Stimulated activated naive CD4-positive, alpha-beta T cell (primary cell): ENCODE measurements around the gene ABHD5.

Experiments used
- DNase-seq, 6 experiments: peaks; one replicate each; lab custom pipeline; 2025; lab: John Stamatoyannopoulos, UW

Gene ABHD5

DNA sequence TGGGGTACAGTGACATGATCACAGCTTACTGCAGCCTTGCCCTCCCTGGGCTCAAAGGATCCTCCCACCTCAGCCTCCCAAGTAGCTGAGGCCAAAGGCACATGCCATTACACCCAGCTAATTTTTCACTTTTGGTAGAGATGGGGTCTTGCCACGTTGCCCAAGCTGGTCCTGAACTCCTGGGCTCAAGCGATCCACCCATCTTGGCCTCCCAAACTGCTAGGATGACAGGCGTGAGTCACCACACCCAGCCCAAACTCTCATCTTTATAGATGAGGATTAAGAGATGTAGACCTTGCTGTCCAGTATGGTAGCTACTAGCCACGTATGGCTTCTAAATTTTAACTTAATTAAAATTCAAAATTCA is 4.4 kb upstream of the ABHD5 start:
- no peak for DNase-seq

DNA sequence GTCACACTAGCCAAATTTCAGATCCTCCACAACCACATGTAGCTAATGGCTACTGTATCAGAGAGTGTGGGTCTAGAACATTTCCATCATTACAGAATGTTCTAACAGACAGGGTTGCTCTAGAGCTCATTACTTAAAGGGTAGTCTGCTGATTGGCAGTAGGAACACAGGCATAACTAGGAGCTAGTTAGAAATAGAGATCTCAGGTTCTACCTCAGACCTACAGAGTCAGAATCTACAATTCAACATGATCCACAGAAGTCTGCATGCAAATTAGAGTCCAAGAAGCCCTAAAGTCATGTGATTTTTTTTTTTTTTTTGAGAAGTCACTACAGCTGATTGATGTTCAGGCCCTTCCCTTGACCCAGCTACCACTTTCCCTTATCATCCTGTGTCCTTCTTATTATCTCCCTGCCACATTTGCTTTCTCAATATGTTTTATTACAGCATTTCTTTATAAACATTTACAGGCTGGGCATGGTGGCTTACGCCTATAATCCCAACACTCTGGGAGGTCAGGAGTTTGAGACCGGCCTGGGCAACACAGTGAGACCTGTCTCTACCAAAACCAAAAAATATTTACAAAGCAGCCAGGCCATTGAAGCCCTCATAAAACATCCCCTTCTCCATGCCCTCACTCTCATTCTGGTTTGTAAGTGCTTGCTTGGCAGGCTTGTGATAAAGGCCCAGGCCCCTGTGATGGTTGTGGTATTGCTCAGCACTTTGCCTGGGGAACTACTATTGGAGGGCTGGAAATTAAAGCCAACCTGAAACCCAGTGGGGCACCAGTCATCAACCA is 3.8 kb upstream of the ABHD5 start:
- no peak for DNase-seq

DNA sequence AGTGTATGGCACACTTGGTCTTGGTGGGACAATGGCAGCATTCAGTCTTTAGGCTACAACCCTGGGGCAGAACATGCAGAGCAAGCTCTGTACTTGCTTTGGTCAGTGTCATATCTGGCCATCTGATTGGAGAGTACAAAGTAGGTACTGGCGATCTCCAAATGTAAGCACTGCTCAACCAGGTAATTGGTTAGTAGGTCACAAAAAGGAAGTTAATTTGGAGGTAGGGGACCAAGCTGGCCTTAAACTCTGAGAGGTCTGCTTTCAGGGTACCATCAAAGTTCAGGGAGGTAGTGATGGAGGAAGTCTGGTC is 3.3 kb upstream of the ABHD5 start:
- no peak for DNase-seq

DNA sequence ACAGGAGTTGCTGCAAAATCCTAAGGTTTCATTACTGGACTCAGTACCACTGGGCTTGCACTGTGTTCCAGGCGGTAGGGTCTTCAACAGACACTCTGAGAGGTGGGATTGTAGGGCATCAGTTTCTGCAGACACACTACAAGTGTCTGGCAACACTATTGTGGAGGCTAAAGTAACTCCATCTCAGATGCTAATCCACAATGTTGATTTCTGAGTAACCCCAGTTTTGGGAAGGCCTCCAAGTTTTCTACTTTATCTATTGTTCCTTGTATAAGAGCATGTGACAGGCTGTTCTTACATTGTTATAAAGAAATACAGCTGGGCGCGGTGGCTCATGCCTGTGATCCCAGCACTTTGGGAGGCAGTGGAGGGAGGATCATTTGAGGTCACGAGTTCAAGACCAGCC is 2.5 kb upstream of the ABHD5 start:
- no peak for DNase-seq

DNA sequence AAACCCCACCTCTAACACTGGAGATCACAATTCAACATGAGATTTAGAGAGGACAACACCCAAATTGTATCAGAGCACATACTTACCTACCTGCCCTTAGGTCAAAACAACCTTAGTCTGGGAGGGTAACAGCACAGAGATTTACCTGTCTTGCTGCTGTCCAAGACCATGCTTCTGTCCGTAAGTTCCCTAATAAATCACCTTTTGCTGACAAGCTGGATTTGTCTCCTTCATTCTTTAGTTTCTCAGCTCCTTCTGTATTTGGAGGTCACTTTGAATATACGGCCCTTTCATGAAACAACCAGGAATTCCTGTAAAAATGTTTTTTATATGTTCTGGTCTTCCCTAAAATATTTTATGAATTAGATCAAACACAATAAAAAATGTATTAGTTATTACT is 1.6 kb upstream of the ABHD5 start:
- no peak for DNase-seq

DNA sequence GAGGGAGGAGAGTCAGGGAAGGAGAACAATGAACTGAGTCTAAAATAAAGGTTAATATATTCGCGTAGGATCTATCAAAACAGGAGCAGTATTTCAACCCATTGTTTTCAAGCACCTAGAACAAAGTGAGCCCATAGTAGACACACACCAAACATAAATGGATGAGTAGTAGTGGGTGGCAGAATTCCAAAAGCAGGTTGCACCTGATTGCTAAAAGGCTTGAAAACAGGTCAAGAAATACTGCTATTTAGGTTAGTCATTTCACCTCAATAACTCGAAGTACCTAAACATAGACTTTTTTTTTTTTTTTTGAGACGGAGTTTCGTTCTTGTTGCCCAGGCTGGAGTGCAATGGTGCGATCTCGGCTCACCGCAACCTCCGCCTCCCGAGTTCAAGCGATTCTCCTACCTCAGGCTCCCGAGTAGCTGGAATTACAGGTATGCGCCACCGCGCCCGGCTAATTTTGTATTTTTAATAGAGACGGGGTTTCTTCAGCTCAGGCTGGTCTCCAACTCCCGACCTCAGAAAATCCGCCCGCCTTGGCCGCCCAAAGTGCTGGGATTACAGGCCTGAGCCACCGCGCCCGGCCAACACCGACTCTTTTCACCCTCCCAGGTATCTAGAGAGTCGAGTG is 855 bp upstream of the ABHD5 start:
- peak in 1 of 6 experiments; percentile 21 for DNase-seq

DNA sequence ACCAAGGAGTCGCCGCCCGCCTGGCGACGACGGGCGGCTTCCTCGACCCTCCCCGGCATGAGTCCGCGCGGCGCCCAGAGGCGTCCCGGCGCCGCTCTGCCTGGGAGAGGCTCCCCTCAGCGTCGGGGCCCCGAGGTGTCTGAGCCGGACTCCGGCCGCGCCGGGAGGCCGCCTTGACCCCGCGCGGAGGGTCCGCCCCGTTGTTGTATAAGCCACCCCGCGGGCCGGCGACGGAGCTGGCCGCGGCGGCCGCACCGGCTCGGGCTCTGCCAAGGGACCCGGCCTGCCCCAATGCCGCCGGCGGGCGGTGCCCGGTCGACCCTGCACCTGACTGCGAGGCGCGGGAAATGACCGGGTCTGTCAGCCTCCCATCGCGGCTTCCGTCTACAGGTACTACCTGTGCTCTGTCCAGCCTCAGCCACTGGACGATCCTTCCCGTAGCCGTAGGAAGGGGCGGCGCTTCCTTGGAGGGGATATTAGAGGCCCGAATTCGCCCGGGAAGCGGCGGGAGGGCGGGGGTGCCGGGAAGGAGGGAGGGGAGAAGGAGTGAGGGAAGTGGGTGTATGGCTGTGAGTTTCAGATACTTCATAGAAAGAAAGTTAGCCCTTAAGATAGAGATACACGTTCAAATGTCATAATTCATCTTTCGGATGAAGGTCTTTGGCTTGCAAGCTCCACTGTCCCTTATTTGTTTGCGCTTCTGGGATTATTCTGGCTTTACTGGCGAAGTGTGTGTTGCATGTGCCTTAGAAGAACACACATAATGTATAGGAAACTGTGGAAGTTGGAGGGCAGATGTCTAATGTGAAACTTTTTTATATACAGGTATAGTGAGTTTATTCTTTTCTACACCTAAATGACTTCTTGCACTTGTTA is 620 bp downstream of the ABHD5 start:
- DNase-seq = peak in 5 of 6 experiments; percentile 2 to 51 (median 26)

DNA sequence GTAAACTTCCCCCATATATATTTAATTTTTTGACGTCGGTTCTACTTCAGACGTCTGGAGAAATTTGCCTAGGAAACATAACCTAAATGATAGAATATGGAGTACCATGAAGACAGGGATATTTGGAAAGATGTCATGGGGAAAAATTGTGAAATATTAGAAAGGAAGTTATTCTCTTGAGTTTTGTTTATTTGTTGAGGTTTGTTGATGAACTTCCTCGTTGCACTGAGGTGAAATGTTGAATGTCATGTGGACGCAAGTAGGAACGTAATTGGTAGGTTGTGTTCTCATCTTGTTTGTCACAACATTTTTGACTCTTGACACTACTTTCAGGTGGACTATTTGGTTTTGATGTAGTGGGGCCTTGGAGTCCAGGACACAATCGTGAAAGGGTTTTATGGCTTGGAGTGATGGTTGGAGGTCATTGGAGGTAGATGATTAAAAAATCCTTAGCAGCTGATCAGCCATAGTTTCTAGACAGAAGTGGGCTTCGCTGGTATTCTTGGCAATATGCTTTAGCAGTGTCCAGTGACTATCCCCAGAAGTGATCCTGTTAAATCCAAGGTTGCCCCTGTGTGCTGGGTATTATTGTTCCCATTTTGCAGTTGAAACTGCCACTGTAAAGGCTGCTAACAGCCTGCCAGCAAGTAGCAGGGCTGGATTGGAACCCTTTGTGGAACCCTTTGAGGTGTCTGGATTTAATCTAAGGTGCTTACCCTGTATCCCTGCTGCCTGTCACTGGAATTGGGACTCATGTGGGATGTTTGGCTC is 1.5 kb downstream of the ABHD5 start:
- no peak for DNase-seq

DNA sequence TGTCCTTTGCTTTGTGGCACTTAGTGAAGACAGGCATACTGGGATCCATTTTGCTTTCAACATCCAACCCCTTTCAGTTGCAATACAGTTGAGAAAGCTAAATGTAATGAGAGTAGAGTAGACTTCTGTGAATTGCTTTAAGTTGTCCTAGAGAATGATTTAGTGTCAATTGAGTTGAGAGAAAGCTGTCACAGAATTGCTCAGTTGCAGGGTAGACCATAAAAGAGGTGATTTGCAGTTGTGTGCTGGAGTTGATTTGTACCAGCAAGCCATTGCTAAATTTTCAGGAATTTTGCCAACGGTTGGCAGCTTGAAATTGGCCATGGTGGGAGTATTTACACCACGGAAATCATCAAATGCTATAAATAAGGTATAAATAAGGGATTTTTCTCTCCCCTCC is 2.2 kb downstream of the ABHD5 start:
- DNase-seq = no peak

DNA sequence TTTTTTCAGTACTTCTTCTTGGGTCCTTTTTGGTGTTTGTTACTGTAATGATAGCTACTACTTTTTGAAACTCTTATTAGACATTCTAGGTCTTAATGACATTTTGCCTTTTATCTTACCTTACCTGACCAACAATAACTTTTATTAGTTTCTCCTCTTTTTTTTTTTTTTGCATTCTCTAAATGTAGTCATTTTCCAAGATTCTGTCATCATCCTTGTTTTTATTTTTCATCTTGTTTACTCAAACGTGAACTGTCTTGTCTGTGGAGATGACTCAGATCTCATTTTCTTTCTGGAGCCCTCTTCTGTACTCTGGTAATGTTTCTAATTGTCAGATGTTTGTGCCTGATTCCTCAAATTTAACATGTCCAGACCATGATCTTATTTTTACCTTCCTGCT is 2.9 kb downstream of the ABHD5 start:
- no peak for DNase-seq

DNA sequence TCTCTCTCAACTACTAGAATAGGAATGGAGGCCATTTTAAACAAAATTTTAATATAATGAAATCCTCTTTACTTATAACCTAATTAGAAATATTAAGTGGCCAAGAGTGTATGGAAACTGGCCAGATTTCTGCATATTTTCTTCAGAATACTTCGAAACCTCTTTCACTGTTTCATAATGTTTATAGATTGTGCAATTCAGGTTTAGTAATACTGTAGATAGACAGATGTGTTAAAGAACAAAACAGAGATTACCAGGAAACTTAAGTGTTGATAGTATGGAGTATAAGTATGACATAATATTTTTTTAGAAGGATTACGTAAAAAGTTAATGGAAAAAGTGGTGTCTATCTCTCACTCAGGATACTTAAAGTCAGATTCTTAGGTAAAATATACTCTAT is 4.7 kb downstream of the ABHD5 start:
- no peak for DNase-seq

DNA sequence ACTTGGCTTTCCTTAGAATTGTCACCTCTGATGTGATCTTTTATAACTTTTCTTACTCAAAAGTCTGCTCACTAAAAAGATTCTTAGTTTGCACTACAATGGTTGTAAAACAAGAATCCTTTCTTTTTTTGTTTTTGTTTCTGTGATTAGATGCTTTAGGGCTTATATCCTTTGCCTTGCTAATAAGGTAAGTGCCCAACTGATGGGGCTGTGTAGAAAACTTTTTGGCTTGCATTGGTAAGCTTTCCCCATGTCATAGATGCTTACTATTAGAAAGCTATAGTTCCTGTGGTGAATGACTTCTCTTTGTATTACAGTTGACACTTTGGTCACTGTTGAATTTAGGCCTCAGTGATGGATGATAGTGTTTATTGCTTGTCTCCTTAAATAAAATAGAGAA is 5.1 kb downstream of the ABHD5 start:
- no peak for DNase-seq

DNA sequence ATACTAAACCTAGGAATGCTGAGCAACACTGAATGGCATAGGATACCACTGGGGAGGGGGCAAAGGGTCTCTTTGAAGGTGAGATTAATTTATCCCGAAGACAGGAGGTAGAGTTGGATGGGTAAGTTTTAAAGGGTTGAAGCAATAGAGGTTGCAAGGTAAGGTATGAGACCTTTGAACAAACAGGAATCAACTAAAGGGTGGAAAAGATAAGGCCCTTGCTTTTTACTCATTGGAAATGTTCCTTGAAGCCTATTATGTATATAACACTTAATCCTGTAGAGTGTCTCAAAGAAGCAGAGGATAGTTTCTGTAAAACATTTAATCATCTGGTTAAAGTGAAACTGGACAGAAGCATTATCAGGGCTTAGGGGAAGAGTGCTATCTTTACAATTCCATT is 5.7 kb downstream of the ABHD5 start:
- no peak for DNase-seq

DNA sequence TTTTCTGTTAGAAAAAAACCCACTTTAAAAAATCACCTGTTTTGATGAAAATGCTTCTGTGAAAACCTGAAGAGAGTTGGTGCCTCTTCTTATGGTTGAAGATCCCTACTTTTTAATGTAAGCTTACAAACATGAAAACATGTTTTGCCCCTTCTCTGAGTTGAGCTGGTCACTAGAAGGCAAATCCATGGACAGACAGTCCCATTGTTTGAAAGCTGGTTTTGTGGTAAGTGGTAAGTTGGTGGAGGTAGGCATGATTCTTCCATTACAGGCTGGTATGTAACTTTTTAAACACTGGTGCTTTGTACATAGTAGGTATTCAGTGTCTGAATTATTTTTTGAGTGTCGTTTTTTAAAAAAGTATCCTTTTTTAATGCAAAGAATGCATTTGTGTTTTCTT is 6.1 kb downstream of the ABHD5 start:
- DNase-seq = no peak

DNA sequence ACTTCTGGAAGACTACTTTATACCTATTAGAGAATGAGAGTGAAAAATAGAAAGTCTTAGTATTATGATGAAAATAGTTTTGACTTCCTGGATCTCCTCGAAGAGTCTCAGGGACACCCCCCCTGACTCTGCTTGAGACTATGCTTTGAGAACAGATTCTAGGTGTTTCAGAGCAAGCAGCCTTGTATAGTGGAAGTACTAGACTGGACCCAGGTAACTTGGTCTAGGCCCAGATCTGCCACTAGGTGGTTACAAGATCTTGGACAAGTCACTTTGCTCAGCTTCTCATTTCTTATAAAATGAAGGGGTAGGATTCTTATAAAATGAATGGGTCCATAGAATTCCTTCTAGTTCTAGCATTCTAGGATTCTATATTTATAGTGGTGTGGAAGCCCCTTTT is 9.1 kb downstream of the ABHD5 start:
- peak in 1 of 6 experiments; percentile 4 for DNase-seq

DNA sequence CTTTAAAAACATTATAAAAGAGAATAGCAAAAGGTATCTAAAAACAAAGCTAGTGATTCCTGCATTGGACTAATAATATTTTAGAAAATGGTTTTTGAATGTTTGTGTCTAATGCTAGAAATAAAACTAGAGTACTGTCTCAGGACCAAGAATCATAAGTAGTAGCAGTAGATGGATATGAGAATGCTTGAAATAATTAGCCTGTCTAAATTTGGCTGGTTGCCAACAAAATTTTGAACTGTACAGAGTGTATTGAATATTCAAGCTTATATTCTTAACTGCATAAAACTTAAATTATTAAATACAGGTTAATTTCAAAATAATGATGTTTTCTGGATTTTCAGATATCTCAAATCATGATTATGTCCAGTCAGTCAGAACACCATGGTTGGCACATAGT is 14.0 kb downstream of the ABHD5 start:
- DNase-seq = no peak

DNA sequence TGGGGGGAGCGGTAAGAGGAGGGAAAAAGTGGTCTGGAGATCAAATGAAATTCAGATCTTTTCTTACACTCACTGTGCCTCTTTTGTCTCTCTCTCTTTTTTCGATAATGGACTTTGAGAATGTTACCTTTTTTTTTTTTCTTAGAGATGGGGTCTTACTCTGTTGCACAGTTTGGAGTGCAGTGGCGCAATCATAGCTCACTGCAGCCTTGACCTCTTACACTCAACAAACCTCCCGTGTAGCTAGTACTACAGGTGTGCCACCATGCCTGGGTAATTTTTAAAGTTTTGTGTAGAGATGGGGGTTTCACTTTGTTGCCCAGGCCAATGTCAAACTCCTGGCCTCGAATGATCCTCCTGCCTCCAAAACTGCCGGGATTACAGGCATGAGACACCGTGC is 15.6 kb downstream of the ABHD5 start:
- DNase-seq = no peak

DNA sequence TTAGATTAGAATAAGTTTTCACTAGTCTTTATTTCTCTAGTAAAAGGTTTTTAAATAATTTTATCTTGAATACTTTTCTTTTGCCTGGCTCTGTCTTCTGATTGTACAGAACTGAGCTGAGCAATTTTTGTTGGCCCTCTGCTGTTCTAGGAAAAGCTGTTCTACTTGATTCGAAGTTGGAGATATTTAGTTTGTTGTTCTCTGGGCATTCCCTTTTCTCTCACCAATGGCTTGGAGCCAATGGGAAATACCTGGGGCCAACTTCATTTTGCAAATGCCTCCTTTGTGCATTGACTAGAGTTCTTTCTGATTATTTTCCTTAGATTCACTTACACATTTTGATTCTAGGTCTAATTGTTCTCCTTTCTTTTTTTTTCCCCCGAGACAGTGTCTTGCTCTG is 16.5 kb downstream of the ABHD5 start:
- no peak for DNase-seq

DNA sequence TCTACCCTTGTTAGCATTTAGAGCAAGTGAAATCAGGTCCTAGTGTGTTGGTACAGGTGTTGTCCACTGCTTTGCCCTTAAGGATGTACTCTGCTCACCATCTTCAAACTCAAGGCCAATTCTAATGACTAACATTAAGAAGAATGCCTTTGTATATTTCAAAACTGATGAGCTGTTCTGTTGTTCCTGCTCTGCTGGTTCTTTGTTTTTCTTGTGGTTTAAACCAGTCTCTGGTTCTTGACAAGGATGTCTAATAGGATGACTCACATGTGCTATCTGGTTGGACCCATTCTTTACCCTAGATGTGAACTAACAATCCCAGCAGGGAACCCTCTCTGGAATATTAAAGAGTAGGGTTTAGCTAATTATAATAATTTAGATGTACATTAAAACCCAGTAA is 17.3 kb downstream of the ABHD5 start:
- DNase-seq = no peak

DNA sequence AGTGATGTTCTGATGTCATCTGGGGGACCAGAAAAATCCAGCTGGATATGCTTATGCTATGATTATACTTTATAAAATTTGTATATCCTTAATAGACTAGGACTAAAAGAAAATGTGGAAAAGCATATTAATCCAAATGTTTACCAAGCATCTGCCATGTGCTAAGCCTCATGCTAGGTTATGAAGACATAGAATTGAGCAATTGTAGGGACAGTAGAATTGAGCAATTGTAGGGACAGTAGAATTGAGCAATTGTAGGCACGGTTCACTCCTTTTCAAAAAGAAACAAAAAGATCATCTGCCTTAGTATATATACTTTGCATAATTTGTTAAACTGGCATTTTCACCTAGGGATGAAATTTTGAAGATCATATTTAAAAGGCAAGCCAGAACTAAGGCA is 18.3 kb downstream of the ABHD5 start:
- DNase-seq = no peak

DNA sequence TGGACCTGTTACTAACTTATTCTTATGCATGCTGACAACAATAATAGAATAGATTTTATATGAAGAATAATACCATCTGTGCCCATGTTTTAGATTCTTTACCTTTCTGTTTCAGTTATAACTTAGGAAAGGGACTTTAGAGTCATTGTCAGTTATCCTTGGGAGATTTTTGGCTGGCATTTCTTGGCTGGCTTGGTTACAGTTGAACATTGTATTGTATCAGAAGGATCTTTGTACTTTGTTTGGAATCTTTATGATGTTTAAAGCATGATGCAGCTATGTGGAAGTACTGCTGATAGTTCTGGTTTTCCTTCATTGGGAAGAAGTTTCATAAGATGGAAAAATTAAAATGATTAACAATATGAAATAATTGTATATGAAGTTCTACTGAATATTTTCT is 19.9 kb downstream of the ABHD5 start:
- no peak for DNase-seq

DNA sequence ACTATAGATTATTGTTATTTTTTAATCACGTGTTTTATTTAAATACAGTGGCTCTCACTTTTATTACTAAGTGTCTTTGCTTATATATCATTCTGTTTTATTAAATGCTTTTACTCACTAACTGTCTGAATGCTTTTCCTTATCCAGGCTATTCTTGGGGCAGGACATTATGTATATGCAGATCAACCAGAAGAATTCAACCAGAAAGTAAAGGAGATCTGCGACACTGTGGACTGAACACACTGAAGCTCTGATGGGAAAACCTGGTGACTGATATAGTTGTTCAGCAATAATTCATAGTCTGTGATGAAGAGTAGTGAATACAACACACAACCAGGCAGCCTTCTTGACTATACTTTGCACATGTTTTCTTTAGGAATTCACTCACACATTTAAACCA is 27.6 kb downstream of the ABHD5 start:
- no peak for DNase-seq
